HCT116 (cell line): Measurements from ENCODE around the gene KCNMB2.

Experiments used
- CBX3 ChIP-seq: IDR thresholded peaks from 2 replicates; pipeline ENCODE4 v1.6.1; 2012; ENCODE audit warnings: low read depth
- EZH2 ChIP-seq: fragments of 200-600 bp; sonication (generic); IDR thresholded peaks from 2 replicates; pipeline ENCODE4 v1.6.1; 2017; ENCODE audit warnings: antibody characterized with exemption, mixed run types
- POLR2A ChIP-seq: IDR thresholded peaks from 2 replicates; pipeline ENCODE4 v1.7.0; 2011; ENCODE audit warnings: borderline replicate concordance; ENCODE audit not compliant: insufficient read depth, insufficient read length; ENCODE audit errors: extremely low read depth
- POLR2AphosphoS5 ChIP-seq: IDR thresholded peaks from 2 replicates; pipeline ENCODE4 v1.6.1; 2011; ENCODE audit warnings: mild to moderate bottlenecking, low read depth, low read length, moderate library complexity
- RAD21 ChIP-seq: IDR thresholded peaks from 2 replicates; pipeline ENCODE4 v1.6.1; 2012; ENCODE audit warnings: low read depth, mild to moderate bottlenecking
- YY1 ChIP-seq: IDR thresholded peaks from 2 replicates; pipeline ENCODE4 v1.6.1; 2011; ENCODE audit warnings: low read length, low read depth, moderate library complexity, mild to moderate bottlenecking; ENCODE audit not compliant: insufficient replicate concordance; ENCODE audit errors: extremely low read depth
- TF ChIP-seq, protein P1 (sequence below), 3 experiments: fragments of 200-600 bp in 1 of 3; sonication (generic) in 1 of 3; IDR thresholded peaks in 2 of 3; conservative IDR thresholded peaks in 1 of 3; 2 replicates each; pipeline ENCODE4 v1.5.1; 2012 to 2017; ENCODE audit warnings: low read depth in 2 of 3, low read length in 2 of 3, antibody characterized with exemption in 1 of 3, borderline replicate concordance in 1 of 3, control low read depth in 1 of 3, mild to moderate bottlenecking in 1 of 3, mixed read lengths in 1 of 3, mixed run types in 1 of 3, moderate library complexity in 1 of 3; ENCODE audit not compliant: insufficient read depth in 1 of 3
- TF ChIP-seq, protein P2 (sequence below): IDR thresholded peaks from 2 replicates; pipeline ENCODE4 v1.6.1; 2012
- TF ChIP-seq, protein P3 (sequence below): IDR thresholded peaks from 2 replicates; pipeline ENCODE4 v1.6.1; 2012; ENCODE audit warnings: low read depth
- TF ChIP-seq, protein P4 (sequence below): IDR thresholded peaks from 2 replicates; pipeline ENCODE4 v1.6.1; 2012

DNA sequence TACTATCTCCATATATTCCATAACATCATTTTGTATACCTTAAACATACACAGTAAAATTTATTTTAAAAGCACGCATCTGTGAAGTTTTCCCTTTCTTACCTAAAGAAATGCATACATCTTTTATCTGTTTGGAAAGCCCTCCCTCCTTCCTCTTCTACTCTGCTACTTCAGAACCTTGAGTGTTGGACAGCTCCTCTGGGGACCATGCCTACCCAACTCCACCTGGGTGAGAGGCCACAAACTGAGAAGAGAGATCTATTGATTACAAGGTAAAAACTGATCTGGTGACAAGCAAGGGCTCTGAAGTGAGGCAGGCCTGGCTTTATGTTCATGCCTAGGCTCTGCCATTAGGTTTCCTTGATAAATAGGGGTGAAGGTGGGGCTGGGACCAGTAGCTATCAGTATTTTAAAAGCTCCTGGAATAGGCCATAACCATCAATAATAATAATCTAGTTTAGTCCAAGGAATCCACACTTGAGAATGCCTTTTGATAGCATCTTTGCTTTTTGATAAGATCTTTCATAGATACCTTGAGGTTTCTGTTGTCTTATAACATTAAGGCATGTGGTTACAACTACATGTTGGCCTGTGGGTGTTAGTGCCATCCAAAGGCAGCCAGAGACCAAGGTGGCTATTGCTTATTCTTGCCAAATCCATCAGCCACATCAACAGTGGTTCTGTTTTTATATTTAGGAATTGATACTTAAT is 148.8 kb downstream of the KCNMB2 start:
- TF ChIP-seq, protein P1, sequence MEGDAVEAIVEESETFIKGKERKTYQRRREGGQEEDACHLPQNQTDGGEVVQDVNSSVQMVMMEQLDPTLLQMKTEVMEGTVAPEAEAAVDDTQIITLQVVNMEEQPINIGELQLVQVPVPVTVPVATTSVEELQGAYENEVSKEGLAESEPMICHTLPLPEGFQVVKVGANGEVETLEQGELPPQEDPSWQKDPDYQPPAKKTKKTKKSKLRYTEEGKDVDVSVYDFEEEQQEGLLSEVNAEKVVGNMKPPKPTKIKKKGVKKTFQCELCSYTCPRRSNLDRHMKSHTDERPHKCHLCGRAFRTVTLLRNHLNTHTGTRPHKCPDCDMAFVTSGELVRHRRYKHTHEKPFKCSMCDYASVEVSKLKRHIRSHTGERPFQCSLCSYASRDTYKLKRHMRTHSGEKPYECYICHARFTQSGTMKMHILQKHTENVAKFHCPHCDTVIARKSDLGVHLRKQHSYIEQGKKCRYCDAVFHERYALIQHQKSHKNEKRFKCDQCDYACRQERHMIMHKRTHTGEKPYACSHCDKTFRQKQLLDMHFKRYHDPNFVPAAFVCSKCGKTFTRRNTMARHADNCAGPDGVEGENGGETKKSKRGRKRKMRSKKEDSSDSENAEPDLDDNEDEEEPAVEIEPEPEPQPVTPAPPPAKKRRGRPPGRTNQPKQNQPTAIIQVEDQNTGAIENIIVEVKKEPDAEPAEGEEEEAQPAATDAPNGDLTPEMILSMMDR (IDR thresholded peaks at IDR 0.05 in 2 of 3, conservative IDR thresholded peaks at IDR 0.05 in 1 of 3; ENCODE audit: borderline replicate concordance in 1 of 3, insufficient read depth in 1 of 3, low read depth in 2 of 3, low read length in 2 of 3), result no peak
- TF ChIP-seq EZH2 (no peak), POLR2A (no peak), YY1 (no peak), RAD21 (no peak), CBX3 (no peak), POLR2AphosphoS5 (no peak)
- TF ChIP-seq, protein P2, sequence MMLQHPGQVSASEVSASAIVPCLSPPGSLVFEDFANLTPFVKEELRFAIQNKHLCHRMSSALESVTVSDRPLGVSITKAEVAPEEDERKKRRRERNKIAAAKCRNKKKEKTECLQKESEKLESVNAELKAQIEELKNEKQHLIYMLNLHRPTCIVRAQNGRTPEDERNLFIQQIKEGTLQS, result no peak
- TF ChIP-seq, protein P3, sequence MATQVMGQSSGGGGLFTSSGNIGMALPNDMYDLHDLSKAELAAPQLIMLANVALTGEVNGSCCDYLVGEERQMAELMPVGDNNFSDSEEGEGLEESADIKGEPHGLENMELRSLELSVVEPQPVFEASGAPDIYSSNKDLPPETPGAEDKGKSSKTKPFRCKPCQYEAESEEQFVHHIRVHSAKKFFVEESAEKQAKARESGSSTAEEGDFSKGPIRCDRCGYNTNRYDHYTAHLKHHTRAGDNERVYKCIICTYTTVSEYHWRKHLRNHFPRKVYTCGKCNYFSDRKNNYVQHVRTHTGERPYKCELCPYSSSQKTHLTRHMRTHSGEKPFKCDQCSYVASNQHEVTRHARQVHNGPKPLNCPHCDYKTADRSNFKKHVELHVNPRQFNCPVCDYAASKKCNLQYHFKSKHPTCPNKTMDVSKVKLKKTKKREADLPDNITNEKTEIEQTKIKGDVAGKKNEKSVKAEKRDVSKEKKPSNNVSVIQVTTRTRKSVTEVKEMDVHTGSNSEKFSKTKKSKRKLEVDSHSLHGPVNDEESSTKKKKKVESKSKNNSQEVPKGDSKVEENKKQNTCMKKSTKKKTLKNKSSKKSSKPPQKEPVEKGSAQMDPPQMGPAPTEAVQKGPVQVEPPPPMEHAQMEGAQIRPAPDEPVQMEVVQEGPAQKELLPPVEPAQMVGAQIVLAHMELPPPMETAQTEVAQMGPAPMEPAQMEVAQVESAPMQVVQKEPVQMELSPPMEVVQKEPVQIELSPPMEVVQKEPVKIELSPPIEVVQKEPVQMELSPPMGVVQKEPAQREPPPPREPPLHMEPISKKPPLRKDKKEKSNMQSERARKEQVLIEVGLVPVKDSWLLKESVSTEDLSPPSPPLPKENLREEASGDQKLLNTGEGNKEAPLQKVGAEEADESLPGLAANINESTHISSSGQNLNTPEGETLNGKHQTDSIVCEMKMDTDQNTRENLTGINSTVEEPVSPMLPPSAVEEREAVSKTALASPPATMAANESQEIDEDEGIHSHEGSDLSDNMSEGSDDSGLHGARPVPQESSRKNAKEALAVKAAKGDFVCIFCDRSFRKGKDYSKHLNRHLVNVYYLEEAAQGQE, result peak; percentile 81
- TF ChIP-seq, protein P4, sequence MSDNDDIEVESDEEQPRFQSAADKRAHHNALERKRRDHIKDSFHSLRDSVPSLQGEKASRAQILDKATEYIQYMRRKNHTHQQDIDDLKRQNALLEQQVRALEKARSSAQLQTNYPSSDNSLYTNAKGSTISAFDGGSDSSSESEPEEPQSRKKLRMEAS, result no peak
